GM23248 (cell line): ENCODE data around the gene EGFR.

Experiments used
- EZH2 ChIP-seq: fragments of 200-600 bp; sonication (generic); IDR thresholded peaks from 2 replicates; pipeline ENCODE4 v1.6.1; 2018; ENCODE audit warnings: antibody characterized with exemption, mild to moderate bottlenecking; ENCODE audit not compliant: insufficient read depth, poor library complexity, severe bottlenecking
- EZH2phosphoT487 ChIP-seq: fragments of 200-600 bp; sonication (generic); IDR thresholded peaks from 2 replicates; pipeline ENCODE4 v1.6.1; 2018; ENCODE audit warnings: antibody characterized with exemption, moderate library complexity, mild to moderate bottlenecking, low read depth; ENCODE audit not compliant: insufficient read depth

DNA sequence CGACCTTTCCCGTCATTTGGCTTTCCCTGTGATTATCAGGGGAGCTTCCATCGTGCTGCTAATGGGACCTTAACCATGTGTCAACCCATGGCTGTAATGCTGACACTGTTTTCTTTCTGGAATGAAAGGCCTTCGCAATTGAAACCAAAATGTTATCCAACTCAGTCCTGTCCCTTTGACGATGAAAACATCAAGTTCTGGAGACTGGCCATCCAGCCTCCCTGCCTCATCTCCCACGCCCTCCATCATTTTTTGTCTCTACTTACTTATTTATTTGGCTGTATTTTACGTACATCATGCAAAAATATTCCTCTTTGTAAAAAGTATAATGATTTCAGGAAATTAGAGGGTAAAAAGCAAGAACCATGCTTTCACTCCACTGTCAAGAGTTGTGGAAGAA, 69.8 kb downstream of the EGFR start:
- TF ChIP-seq EZH2 (no peak), EZH2phosphoT487 (no peak)
